ENCODE measurements around the gene STXBP3. TPM values are rescaled to one million over a fixed set of nuclear protein-coding genes. Genes with fewer than 3 reads are reported as not detected.

STXBP3 gene
- total and polyA plus RNA-seq, 2 of the 13 experiments (the other 11 are each of a cell fraction or from before 2014, with no cell fraction given), result 13.0 to 20.8 TPM

GRCh38 chr1:108830119-108831008 is 83.9 kb downstream of the STXBP3 start:
- in situ Hi-C loops (cut with HindIII; ENCODE audit: extremely low pct_ligation_motif_present, low pct_unique_long_range_greater_than_20kb) (loop anchor here (5.0 kb wide), 1 partner anchor 62 kb away; no protein-coding TSS in a partner anchor), intact Hi-C loops (cut with micrococcal nuclease; ENCODE audit: unreplicated experiment) (no loop called here)
- no peak overlapping the region for H3K27ac ChIP-seq (ENCODE audit: extremely low read length, insufficient read depth, low read length)
- WGBS (ENCODE audit: low lambda C conversion rate), result 40% methylated on average over 11 of the region's 20 CpGs
- peak; percentile 8 for DNase-seq (ENCODE audit: low spot score)
- H3K9me3 ChIP-seq (ENCODE audit: low read length), result no peaks in the 10 kb centered on the region
- CTCF ChIA-PET (ENCODE audit: low intra/inter-chr PET ratio, low total read pairs), result interaction anchor here (3.7 kb wide), 1 partner anchor 67 kb away, joined by 66 read pairs; no protein-coding TSS in a partner anchor
- no peaks in the 10 kb centered on the region for H4K20me1 ChIP-seq (ENCODE audit: insufficient read depth, low read length)
- no TSS peak for BruUV-seq (replicated peaks)
- peak overlapping the region in 1 of 3 experiments; percentile 32; a peak in 1 of 6 replicates for H3K4me3 ChIP-seq (replicated peaks in 1 of 3; ENCODE audit: insufficient read depth in 1 of 3, low read depth in 2 of 3, low read length in 3 of 3)
- FAIRE-seq, result no peak
- no peak overlapping the region for H2AFZ ChIP-seq (ENCODE audit: low read length)
- peaks cover 35% of the 10 kb centered on the region for H3K4me1 ChIP-seq (ENCODE audit: insufficient read depth, low read length)
- H3K4me2 ChIP-seq (ENCODE audit: low read depth, low read length), result peak overlapping the region; percentile 52
- no peaks in the 10 kb centered on the region for H3K36me3 ChIP-seq (replicated peaks in 1 of 2; ENCODE audit: control insufficient read depth in 1 of 2, insufficient read depth in 2 of 2, low read length in 2 of 2)
- POLR2A ChIA-PET, result no interaction called here
- no peak overlapping the region for H3K9ac ChIP-seq (ENCODE audit: insufficient read depth, low read depth, low read length)
- ATAC-seq, result peak; percentile 77
- no peaks in the 10 kb centered on the region for H3K79me2 ChIP-seq (ENCODE audit: insufficient read depth, low read length)
- H3K27me3 ChIP-seq (ENCODE audit: control insufficient read depth in 1 of 2, insufficient read depth in 2 of 2, low read length in 2 of 2), result peaks cover 2 to 3% of the 10 kb centered on the region in 2 experiments; a peak in 1 of 5 replicates
- TF ChIP-seq ATF3 (CRISPR knock-in tag; IDR thresholded peaks at IDR 0.05) (no peak), NBN (conservative IDR thresholded peaks at IDR 0.05) (no peak), CREBL2 (CRISPR knock-in tag; IDR thresholded peaks at IDR 0.05; ENCODE audit: borderline replicate concordance) (no peak), GMEB2 (CRISPR knock-in tag; IDR thresholded peaks at IDR 0.05; ENCODE audit: low read depth) (no peak), KLF16 (CRISPR knock-in tag; IDR thresholded peaks at IDR 0.05) (no peak), SMC3 (IDR thresholded peaks at IDR 0.05; ENCODE audit: low read length) (no peak), ZNF138 (CRISPR knock-in tag; IDR thresholded peaks at IDR 0.05; ENCODE audit: low read depth) (no peak), ZNF687 (CRISPR knock-in tag; IDR thresholded peaks at IDR 0.05) (peak; percentile 31; the same call in 1 of the 2 replicates), ZBTB33 (CRISPR knock-in tag; IDR thresholded peaks at IDR 0.05) (peak; percentile 53; the same call in 1 of the 2 replicates), ZFX (CRISPR knock-in tag; IDR thresholded peaks at IDR 0.05; ENCODE audit: low read depth) (no peak), ZNF335 (CRISPR knock-in tag; IDR thresholded peaks at IDR 0.05) (no peak), FOXA3 (CRISPR knock-in tag; IDR thresholded peaks at IDR 0.05) (no peak), ONECUT2 (CRISPR knock-in tag; IDR thresholded peaks at IDR 0.05) (no peak), FOSL2 (CRISPR knock-in tag; IDR thresholded peaks at IDR 0.05) (peak; percentile 78), BRCA1 (CRISPR knock-in tag; IDR thresholded peaks at IDR 0.05) (no peak), NFYC (CRISPR knock-in tag; IDR thresholded peaks at IDR 0.05) (no peak)
